OCI-LY7 (cell line): ENCODE results near the gene ARHGAP31. TPM values are rescaled to one million over a fixed set of nuclear protein-coding genes. Genes with fewer than 3 reads are reported as not detected.

Source experiments
- BruUV-seq: library from RNA; stranded (reverse); fragments of 400-500 nt; replicated peaks from 2 replicates; lab custom pipeline; 2021; lab: Mats Ljungman, UMichigan
- CTCF ChIA-PET: fragments of 300-600 bp; sonication (Branson Sonifier 250); formaldehyde crosslinking; loops from one replicate; lab custom pipeline; 2022; ENCODE audit warnings: antibody characterized with exemption; ENCODE audit not compliant: unreplicated experiment; lab: Charles Lee
- POLR2A ChIA-PET: fragments of 300-600 bp; sonication (Branson Sonifier 250); formaldehyde crosslinking; loops from one replicate; lab custom pipeline; 2022; ENCODE audit warnings: antibody characterized with exemption; lab: Charles Lee
- DNase-seq: peaks from one replicate; pipeline ENCODE4 v3.0.0-alpha.2; 2015; ENCODE audit warnings: low spot score
- H2AFZ ChIP-seq: fragments of 200-600 bp; sonication (generic), shearing (Covaris generic); 2 replicates; pipeline ENCODE4 v1.6.1; 2014; ENCODE audit warnings: mild to moderate bottlenecking, antibody characterized with exemption, low read length, moderate library complexity
- H3K27ac ChIP-seq: fragments of 200-600 bp; sonication (generic); 2 replicates; pipeline ENCODE4 v1.5.1; 2014; ENCODE audit warnings: mixed run types, low read depth, mild to moderate bottlenecking, moderate library complexity, low read length, inconsistent platforms; ENCODE audit not compliant: poor library complexity, severe bottlenecking
- H3K36me3 ChIP-seq: fragments of 200-600 bp; sonication (generic); 2 replicates; pipeline ENCODE4 v1.6.1; 2014; ENCODE audit warnings: mild to moderate bottlenecking, antibody characterized with exemption, low read length, moderate library complexity, mixed read lengths; ENCODE audit not compliant: insufficient read depth
- H3K4me1 ChIP-seq: fragments of 200-600 bp; sonication (generic); 2 replicates; pipeline ENCODE4 v1.5.1; 2014; ENCODE audit warnings: mild to moderate bottlenecking, low read length; ENCODE audit not compliant: insufficient read depth, poor library complexity, severe bottlenecking
- H3K4me2 ChIP-seq: fragments of 200-600 bp; sonication (generic); 2 replicates; pipeline ENCODE4 v1.6.1; 2014; ENCODE audit warnings: mild to moderate bottlenecking, low read length
- H3K4me3 ChIP-seq: fragments of 200-600 bp; sonication (generic); 2 replicates; pipeline ENCODE4 v1.5.1; 2014; ENCODE audit warnings: mild to moderate bottlenecking, low read depth, low read length; ENCODE audit not compliant: poor library complexity, severe bottlenecking
- H3K79me2 ChIP-seq: fragments of 200-600 bp; sonication (generic); 2 replicates; pipeline ENCODE4 v1.6.1; 2016; ENCODE audit warnings: low read depth, mild to moderate bottlenecking, low read length, moderate library complexity, mixed read lengths; ENCODE audit not compliant: insufficient read depth
- H3K9me2 ChIP-seq: fragments of 200-600 bp; sonication (generic); 2 replicates; pipeline ENCODE4 v1.6.1; 2016; ENCODE audit warnings: mild to moderate bottlenecking, low read length, mixed read lengths; ENCODE audit not compliant: insufficient read depth
- H3K9me3 ChIP-seq: fragments of 200-600 bp; sonication (generic); 2 replicates; pipeline ENCODE4 v1.6.1; 2014; ENCODE audit warnings: mild to moderate bottlenecking, mixed run types, low read length, mixed read lengths
- H4K20me1 ChIP-seq: fragments of 200-600 bp; sonication (generic); 2 replicates; pipeline ENCODE4 v1.6.1; 2014; ENCODE audit warnings: mild to moderate bottlenecking, antibody characterized with exemption, low read length, moderate library complexity, mixed read lengths; ENCODE audit not compliant: insufficient read depth
- EZH2phosphoT487 ChIP-seq: fragments of 200-600 bp; sonication (generic); IDR thresholded peaks from 2 replicates; pipeline ENCODE4 v1.6.1; 2018; ENCODE audit warnings: low read depth, borderline replicate concordance, mild to moderate bottlenecking, mixed run types, antibody characterized with exemption, low read length, moderate library complexity, mixed read lengths
- intact Hi-C: fragments of 100-400 bp; cut with micrococcal nuclease; formaldehyde crosslinking; loops from one replicate; pipeline ENCODE4 v1.10.0; 2022; ENCODE audit not compliant: unreplicated experiment
- total RNA-seq, 2 experiments: library from RNA; depleted of rRNA in 1 of 2; stranded (reverse); fragments of >200 nt in 1 of 2; shearing (Covaris generic) in 1 of 2; gene quantifications; 2 replicates each; pipeline ENCODE4 v1.2.3, GENCODE V29; 2014 to 2022
- TF ChIP-seq, protein P1 (sequence below): fragments of 200-600 bp; sonication (generic); conservative IDR thresholded peaks from 2 replicates; pipeline ENCODE4 v1.5.1; 2014; ENCODE audit warnings: mild to moderate bottlenecking, antibody characterized with exemption, low read length, moderate library complexity, mixed read lengths

The ARHGAP31 gene
- total RNA-seq, 2 experiments from 2014 or later, result 2.8 to 4.1 TPM

- intact Hi-C loops, result loop anchor here (5.0 kb wide), 2 partner anchors 59 to 111 kb away; partner anchors contain the start of genes ARHGAP31 and TMEM39A
- H3K4me3 ChIP-seq, result peak overlapping the region; percentile 37
- no peak overlapping the region for H3K27ac ChIP-seq
- no peaks in the 10 kb centered on the region for H3K79me2 ChIP-seq
- H3K9me2 ChIP-seq, result no peaks in the 10 kb centered on the region
- no TSS peak for BruUV-seq
- TF ChIP-seq EZH2phosphoT487, result no peak
- TF ChIP-seq, protein P1, sequence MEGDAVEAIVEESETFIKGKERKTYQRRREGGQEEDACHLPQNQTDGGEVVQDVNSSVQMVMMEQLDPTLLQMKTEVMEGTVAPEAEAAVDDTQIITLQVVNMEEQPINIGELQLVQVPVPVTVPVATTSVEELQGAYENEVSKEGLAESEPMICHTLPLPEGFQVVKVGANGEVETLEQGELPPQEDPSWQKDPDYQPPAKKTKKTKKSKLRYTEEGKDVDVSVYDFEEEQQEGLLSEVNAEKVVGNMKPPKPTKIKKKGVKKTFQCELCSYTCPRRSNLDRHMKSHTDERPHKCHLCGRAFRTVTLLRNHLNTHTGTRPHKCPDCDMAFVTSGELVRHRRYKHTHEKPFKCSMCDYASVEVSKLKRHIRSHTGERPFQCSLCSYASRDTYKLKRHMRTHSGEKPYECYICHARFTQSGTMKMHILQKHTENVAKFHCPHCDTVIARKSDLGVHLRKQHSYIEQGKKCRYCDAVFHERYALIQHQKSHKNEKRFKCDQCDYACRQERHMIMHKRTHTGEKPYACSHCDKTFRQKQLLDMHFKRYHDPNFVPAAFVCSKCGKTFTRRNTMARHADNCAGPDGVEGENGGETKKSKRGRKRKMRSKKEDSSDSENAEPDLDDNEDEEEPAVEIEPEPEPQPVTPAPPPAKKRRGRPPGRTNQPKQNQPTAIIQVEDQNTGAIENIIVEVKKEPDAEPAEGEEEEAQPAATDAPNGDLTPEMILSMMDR, result no peak
- H2AFZ ChIP-seq, result no peak overlapping the region
- peaks cover 6% of the 10 kb centered on the region; the same call in 1 of the 2 replicates for H3K36me3 ChIP-seq
- ChIA-PET CTCF (no interaction called here), POLR2A (interaction anchor here (0.6 to 1.5 kb wide), 3 partner anchors 61 to 299 kb away, joined by 3 to 5 read pairs (median 3); no protein-coding TSS in a partner anchor)
- peak overlapping the region; percentile 34 for H3K4me2 ChIP-seq
- H3K4me1 ChIP-seq, result peaks cover 58% of the 10 kb centered on the region
- DNase-seq, result no peak
- peaks cover 6% of the 10 kb centered on the region; the same call in 1 of the 2 replicates for H3K9me3 ChIP-seq
- no peaks in the 10 kb centered on the region for H4K20me1 ChIP-seq
Measured at GRCh38 chr3:119403201-119403600, 109.0 kb downstream of the ARHGAP31 start.

DNA sequence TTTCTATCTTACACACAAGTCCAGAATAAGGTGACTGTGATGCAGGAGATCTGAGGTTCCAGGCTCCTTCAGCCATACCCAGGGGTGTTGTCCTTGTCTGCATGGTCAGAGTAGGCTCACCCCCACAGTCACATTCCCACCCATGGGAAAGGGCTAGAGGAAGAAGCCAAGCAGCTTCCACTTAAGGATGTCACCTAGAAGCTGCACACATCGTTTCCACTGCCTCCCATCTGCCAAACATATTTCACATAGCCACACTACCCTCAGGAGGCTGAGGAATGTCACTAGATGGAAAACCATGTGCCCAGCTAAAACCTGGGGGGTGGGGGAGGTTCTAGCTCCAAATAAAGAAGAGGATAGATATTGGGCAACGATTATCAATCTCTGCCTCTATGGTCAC is 111.1 kb downstream of the ARHGAP31 start:
- peaks cover 6% of the 10 kb centered on the region; the same call in 1 of the 2 replicates for H3K9me3 ChIP-seq
- H3K4me3 ChIP-seq, result no peak overlapping the region
- ChIA-PET CTCF (interaction anchor here (0.6 kb wide), 1 partner anchor 85 kb away, joined by 4 read pairs; no protein-coding TSS in a partner anchor), POLR2A (interaction anchor here (1.4 kb wide), 1 partner anchor 17 kb away, joined by 3 read pairs; no protein-coding TSS in a partner anchor)
- no peak overlapping the region for H3K27ac ChIP-seq
- DNase-seq, result no peak
- BruUV-seq, result no TSS peak
- intact Hi-C loops, result no loop called here
- H3K4me1 ChIP-seq, result peaks cover 52% of the 10 kb centered on the region
- H3K79me2 ChIP-seq, result no peaks in the 10 kb centered on the region
- H4K20me1 ChIP-seq, result no peaks in the 10 kb centered on the region
- no peak overlapping the region for H3K4me2 ChIP-seq
- no peak overlapping the region for H2AFZ ChIP-seq
- no peak for TF ChIP-seq EZH2phosphoT487
- TF ChIP-seq, protein P1, result no peak
- peaks cover 6% of the 10 kb centered on the region; the same call in 1 of the 2 replicates for H3K36me3 ChIP-seq
- no peaks in the 10 kb centered on the region for H3K9me2 ChIP-seq
